Measurements from ENCODE around the gene PGPEP1.

DNA sequence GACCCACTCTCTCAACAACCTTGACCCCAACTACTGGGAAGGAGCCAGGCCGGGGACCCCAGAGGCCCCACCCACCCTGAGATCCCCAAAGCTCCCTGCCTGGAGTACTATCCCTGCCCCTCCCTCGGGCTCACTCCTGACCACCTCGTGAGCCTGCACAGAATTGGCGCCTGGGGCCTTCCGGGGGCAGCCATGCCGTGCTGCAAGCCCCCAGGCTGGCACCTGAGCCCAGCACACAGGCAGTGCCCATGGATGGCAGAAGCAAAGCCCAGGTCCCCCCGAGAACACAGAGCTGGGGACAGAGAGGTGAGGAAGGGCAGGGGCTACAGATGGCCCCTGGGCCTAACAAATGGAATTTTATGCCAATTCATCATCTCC is 31.5 kb upstream of the PGPEP1 start:
- TF ChIP-seq, protein P1, sequence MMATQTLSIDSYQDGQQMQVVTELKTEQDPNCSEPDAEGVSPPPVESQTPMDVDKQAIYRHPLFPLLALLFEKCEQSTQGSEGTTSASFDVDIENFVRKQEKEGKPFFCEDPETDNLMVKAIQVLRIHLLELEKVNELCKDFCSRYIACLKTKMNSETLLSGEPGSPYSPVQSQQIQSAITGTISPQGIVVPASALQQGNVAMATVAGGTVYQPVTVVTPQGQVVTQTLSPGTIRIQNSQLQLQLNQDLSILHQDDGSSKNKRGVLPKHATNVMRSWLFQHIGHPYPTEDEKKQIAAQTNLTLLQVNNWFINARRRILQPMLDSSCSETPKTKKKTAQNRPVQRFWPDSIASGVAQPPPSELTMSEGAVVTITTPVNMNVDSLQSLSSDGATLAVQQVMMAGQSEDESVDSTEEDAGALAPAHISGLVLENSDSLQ (IDR thresholded peaks at IDR 0.05) = no peak
- TF ChIP-seq LEF1 (IDR thresholded peaks at IDR 0.05; ENCODE audit: borderline replicate concordance) = no peak
- no peak for TF ChIP-seq SP1 (IDR thresholded peaks at IDR 0.05)
- TF ChIP-seq HDGF (IDR thresholded peaks at IDR 0.05; ENCODE audit: borderline replicate concordance) = no peak
- no peak for TF ChIP-seq SUZ12 (IDR thresholded peaks at IDR 0.05)
- TF ChIP-seq ELF4 (IDR thresholded peaks at IDR 0.05) = no peak
- no peak for TF ChIP-seq BHLHE40 (IDR thresholded peaks at IDR 0.05; ENCODE audit: borderline replicate concordance)
- no peak for TF ChIP-seq TARDBP (IDR thresholded peaks at IDR 0.05)
- TF ChIP-seq ZNF384 (IDR thresholded peaks at IDR 0.05) = no peak
- no peak for TF ChIP-seq FOXM1 (IDR thresholded peaks at IDR 0.05; ENCODE audit: borderline replicate concordance)
- no peak for TF ChIP-seq ARNT (IDR thresholded peaks at IDR 0.05)
- TF ChIP-seq L3MBTL2 (conservative IDR thresholded peaks at IDR 0.05) = no peak
- TF ChIP-seq FOXK2 (IDR thresholded peaks at IDR 0.05) = no peak
- TF ChIP-seq CTBP1 (IDR thresholded peaks at IDR 0.05; ENCODE audit: borderline replicate concordance) = no peak

Measured in HEK293T (cell line).